Erythroblast (primary cell): Measurements from ENCODE around the gene SOX18.

ENCODE experiments used
- GATA1 ChIP-seq: IDR thresholded peaks from 2 replicates; pipeline ENCODE4 v1.6.1; 2011; ENCODE audit warnings: low read depth, mild to moderate bottlenecking, control low read depth, low read length, moderate library complexity
- POLR2A ChIP-seq: IDR thresholded peaks from 2 replicates; pipeline ENCODE4 v1.6.1; 2011; ENCODE audit warnings: mild to moderate bottlenecking, low read length

DNA sequence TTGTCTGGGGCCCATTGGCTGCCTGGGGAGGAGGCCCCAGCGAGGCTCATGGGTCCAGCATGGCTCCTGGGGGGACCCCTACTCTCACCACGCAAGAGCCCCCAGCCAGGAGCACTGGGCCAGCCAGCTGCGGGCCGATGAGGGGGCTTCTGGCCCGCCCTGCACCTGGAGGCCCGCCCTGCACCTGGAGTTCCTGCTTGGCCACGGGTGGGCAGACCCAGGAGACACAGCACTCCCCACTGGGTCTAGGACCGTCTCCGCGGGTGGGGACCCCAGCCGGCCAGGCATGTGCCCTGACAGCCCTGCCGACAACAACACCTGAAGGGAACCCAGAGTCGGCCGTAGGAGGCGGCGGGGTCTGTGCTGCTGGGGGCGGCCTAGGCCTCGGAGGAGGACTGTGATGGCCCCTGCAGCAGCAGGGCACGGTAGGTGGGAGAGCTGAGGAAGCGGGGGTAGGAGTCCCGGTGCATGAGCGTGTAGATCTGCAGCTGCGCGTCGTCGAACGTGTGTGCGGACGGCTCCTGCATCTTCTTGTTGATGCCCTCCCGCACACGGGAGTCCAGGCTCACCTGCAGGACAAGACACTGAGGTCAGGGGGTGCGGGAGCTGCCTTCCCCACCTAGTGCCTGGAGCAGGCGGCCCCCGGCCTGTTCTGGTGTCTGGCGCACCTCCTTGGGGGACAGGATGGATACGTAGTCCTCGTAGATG is 24.2 kb upstream of the SOX18 start:
- TF ChIP-seq POLR2A (no peak), GATA1 (no peak)
